ENCODE data around the gene GAB2.

The GAB2 gene

DNA sequence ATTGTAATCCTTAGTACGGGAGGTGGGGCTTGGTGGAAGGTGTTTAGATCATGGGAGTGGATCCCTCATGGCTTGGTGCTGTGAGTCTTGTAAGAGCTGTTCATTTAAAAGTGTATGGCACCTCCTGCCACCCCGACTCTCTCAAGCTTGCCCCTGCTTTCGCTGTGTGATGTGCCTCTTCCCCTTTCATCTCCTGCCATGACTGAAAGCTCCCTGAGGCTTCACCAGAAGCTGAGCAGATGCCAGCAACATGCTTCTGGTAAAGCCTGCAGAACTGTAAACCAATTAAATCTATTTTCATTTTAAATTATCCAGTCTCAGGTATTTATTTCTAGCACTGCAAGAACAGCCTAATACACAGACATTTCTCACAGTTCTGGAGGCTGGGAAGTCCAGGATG, 40.8 kb downstream of the GAB2 start:
- POLR2A ChIA-PET, result no interaction called here
- no peak overlapping the region for H3K4me3 ChIP-seq (ENCODE audit: low read depth, low read length)
- H3K9me3 ChIP-seq (ENCODE audit: control insufficient read depth, insufficient read depth, low read depth, low read length), result no peaks in the 10 kb centered on the region
- no peaks in the 10 kb centered on the region for H3K4me1 ChIP-seq (ENCODE audit: control insufficient read depth, insufficient read depth, low read length)
- no peaks in the 10 kb centered on the region for H3K36me3 ChIP-seq (ENCODE audit: control insufficient read depth in 2 of 2, insufficient read depth in 1 of 2, low read length in 2 of 2)
- TF ChIP-seq ZNF654 (tag by site-specific recombination; IDR thresholded peaks at IDR 0.05; ENCODE audit: low read depth) (no peak), ZNF121 (tag by site-specific recombination; IDR thresholded peaks at IDR 0.05) (no peak), ZBTB8A (tag by site-specific recombination; IDR thresholded peaks at IDR 0.05) (no peak), ZNF701 (tag by site-specific recombination; IDR thresholded peaks at IDR 0.05) (no peak), BCL11B (tag by site-specific recombination; IDR thresholded peaks at IDR 0.05; ENCODE audit: low read depth) (no peak), FEZF1 (tag by site-specific recombination; IDR thresholded peaks at IDR 0.05) (no peak), ZSCAN30 (tag by site-specific recombination; IDR thresholded peaks at IDR 0.05) (no peak), ZNF777 (tag by site-specific recombination; IDR thresholded peaks at IDR 0.05; ENCODE audit: borderline replicate concordance) (no peak), MYNN (tag by site-specific recombination; IDR thresholded peaks at IDR 0.05; ENCODE audit: borderline replicate concordance) (no peak), GLI4 (tag by site-specific recombination; IDR thresholded peaks at IDR 0.05) (no peak), ZNF510 (tag by site-specific recombination; IDR thresholded peaks at IDR 0.05; ENCODE audit: insufficient replicate concordance) (no peak), ZNF423 (tag by site-specific recombination; IDR thresholded peaks at IDR 0.05) (no peak), ZNF19 (tag by site-specific recombination; IDR thresholded peaks at IDR 0.05; ENCODE audit: low read depth) (no peak), ZNF221 (tag by site-specific recombination; IDR thresholded peaks at IDR 0.05; ENCODE audit: borderline replicate concordance) (no peak)
- TF ChIP-seq, protein P1, sequence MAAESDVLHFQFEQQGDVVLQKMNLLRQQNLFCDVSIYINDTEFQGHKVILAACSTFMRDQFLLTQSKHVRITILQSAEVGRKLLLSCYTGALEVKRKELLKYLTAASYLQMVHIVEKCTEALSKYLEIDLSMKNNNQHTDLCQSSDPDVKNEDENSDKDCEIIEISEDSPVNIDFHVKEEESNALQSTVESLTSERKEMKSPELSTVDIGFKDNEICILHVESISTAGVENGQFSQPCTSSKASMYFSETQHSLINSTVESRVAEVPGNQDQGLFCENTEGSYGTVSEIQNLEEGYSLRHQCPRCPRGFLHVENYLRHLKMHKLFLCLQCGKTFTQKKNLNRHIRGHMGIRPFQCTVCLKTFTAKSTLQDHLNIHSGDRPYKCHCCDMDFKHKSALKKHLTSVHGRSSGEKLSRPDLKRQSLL (tag by site-specific recombination; IDR thresholded peaks at IDR 0.05), result no peak
- TF ChIP-seq, protein P2, sequence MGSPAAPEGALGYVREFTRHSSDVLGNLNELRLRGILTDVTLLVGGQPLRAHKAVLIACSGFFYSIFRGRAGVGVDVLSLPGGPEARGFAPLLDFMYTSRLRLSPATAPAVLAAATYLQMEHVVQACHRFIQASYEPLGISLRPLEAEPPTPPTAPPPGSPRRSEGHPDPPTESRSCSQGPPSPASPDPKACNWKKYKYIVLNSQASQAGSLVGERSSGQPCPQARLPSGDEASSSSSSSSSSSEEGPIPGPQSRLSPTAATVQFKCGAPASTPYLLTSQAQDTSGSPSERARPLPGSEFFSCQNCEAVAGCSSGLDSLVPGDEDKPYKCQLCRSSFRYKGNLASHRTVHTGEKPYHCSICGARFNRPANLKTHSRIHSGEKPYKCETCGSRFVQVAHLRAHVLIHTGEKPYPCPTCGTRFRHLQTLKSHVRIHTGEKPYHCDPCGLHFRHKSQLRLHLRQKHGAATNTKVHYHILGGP (tag by site-specific recombination; IDR thresholded peaks at IDR 0.05), result no peak
- TF ChIP-seq, protein P3, sequence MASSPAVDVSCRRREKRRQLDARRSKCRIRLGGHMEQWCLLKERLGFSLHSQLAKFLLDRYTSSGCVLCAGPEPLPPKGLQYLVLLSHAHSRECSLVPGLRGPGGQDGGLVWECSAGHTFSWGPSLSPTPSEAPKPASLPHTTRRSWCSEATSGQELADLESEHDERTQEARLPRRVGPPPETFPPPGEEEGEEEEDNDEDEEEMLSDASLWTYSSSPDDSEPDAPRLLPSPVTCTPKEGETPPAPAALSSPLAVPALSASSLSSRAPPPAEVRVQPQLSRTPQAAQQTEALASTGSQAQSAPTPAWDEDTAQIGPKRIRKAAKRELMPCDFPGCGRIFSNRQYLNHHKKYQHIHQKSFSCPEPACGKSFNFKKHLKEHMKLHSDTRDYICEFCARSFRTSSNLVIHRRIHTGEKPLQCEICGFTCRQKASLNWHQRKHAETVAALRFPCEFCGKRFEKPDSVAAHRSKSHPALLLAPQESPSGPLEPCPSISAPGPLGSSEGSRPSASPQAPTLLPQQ (tag by site-specific recombination; IDR thresholded peaks at IDR 0.05), result no peak
- TF ChIP-seq, protein P4, sequence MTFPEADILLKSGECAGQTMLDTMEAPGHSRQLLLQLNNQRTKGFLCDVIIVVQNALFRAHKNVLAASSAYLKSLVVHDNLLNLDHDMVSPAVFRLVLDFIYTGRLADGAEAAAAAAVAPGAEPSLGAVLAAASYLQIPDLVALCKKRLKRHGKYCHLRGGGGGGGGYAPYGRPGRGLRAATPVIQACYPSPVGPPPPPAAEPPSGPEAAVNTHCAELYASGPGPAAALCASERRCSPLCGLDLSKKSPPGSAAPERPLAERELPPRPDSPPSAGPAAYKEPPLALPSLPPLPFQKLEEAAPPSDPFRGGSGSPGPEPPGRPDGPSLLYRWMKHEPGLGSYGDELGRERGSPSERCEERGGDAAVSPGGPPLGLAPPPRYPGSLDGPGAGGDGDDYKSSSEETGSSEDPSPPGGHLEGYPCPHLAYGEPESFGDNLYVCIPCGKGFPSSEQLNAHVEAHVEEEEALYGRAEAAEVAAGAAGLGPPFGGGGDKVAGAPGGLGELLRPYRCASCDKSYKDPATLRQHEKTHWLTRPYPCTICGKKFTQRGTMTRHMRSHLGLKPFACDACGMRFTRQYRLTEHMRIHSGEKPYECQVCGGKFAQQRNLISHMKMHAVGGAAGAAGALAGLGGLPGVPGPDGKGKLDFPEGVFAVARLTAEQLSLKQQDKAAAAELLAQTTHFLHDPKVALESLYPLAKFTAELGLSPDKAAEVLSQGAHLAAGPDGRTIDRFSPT (tag by site-specific recombination; IDR thresholded peaks at IDR 0.05), result no peak
- TF ChIP-seq, protein P5, sequence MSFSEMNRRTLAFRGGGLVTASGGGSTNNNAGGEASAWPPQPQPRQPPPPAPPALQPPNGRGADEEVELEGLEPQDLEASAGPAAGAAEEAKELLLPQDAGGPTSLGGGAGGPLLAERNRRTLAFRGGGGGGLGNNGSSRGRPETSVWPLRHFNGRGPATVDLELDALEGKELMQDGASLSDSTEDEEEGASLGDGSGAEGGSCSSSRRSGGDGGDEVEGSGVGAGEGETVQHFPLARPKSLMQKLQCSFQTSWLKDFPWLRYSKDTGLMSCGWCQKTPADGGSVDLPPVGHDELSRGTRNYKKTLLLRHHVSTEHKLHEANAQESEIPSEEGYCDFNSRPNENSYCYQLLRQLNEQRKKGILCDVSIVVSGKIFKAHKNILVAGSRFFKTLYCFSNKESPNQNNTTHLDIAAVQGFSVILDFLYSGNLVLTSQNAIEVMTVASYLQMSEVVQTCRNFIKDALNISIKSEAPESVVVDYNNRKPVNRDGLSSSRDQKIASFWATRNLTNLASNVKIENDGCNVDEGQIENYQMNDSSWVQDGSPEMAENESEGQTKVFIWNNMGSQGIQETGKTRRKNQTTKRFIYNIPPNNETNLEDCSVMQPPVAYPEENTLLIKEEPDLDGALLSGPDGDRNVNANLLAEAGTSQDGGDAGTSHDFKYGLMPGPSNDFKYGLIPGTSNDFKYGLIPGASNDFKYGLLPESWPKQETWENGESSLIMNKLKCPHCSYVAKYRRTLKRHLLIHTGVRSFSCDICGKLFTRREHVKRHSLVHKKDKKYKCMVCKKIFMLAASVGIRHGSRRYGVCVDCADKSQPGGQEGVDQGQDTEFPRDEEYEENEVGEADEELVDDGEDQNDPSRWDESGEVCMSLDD (tag by site-specific recombination; IDR thresholded peaks at IDR 0.05), result no peak
- H3K27ac ChIP-seq (ENCODE audit: extremely low read depth, low read depth, low read length), result no peak overlapping the region
- CTCF ChIA-PET, result no interaction called here
